Common myeloid progenitor, CD34-positive (primary cell): Measurements from ENCODE around the gene CDC123.
"Not testable (repeated sequence)": the region's sequence is repeated elsewhere in the genome, so short reads cannot be mapped to it uniquely, and the experiment has no call there.

Experiments
- CTCF ChIA-PET: fragments of 350-600 bp; sonication (Branson Sonifier 250); formaldehyde crosslinking; loops from one replicate; lab custom pipeline; 2021; ENCODE audit warnings: antibody characterized with exemption; lab: Charles Lee
- POLR2A ChIA-PET: fragments of 350-600 bp; sonication (Branson Sonifier 250); formaldehyde crosslinking; loops from one replicate; lab custom pipeline; 2021; ENCODE audit warnings: antibody characterized with exemption; lab: Charles Lee
- DNase-seq, 3 donors: peaks; one replicate each; pipeline versions ENCODE4 v3.0.0 to v3.0.0-alpha.2; 2013
- H3K27ac ChIP-seq, 2 experiments: 1 replicate in 1 of 2; 2 replicates in 1 of 2; pipeline ENCODE4 v1.7.0; 2013; ENCODE audit warnings: inconsistent platforms in 2 of 2, low read length in 2 of 2, mild to moderate bottlenecking in 2 of 2, low read depth in 1 of 2, moderate library complexity in 1 of 2; ENCODE audit not compliant: severe bottlenecking in 2 of 2, insufficient read depth in 1 of 2, poor library complexity in 1 of 2
- H3K27me3 ChIP-seq, 5 experiments: replicated peaks in 2 of 5; 1 replicate in 3 of 5; 2 replicates in 2 of 5; pipeline versions ENCODE4 v1.6.1 to v1.7.0; 2013; ENCODE audit warnings: low read length in 4 of 5, mild to moderate bottlenecking in 2 of 5, moderate library complexity in 2 of 5, inconsistent platforms in 1 of 5; ENCODE audit not compliant: insufficient read depth in 5 of 5, control insufficient read depth in 4 of 5
- H3K36me3 ChIP-seq, 4 experiments: 1 replicate in 2 of 4; 2 replicates in 2 of 4; pipeline versions ENCODE4 v1.6.1 to v1.7.0; 2013; ENCODE audit warnings: low read length in 3 of 4, control low read depth in 1 of 4, mild to moderate bottlenecking in 1 of 4; ENCODE audit not compliant: control insufficient read depth in 4 of 4, insufficient read depth in 4 of 4
- H3K4me1 ChIP-seq, 4 experiments: 1 replicate in 3 of 4; 2 replicates in 1 of 4; pipeline versions ENCODE4 v1.6.1 to v1.7.1; 2013; ENCODE audit warnings: low read length in 3 of 4, mild to moderate bottlenecking in 3 of 4, control low read depth in 1 of 4, inconsistent platforms in 1 of 4, moderate library complexity in 1 of 4; ENCODE audit not compliant: control insufficient read depth in 4 of 4, insufficient read depth in 4 of 4; ENCODE audit errors: control extremely low read depth in 1 of 4
- H3K4me3 ChIP-seq, 7 experiments: 1 replicate in 4 of 7; 2 replicates in 3 of 7; pipeline versions ENCODE4 v1.5.1 to v1.7.0; 2013; ENCODE audit warnings: mild to moderate bottlenecking in 7 of 7, low read length in 6 of 7, moderate library complexity in 6 of 7, inconsistent platforms in 2 of 7, low read depth in 2 of 7, control low read depth in 1 of 7; ENCODE audit not compliant: insufficient read depth in 4 of 7, control insufficient read depth in 1 of 7; ENCODE audit errors: extremely low read depth in 1 of 7
- H3K9me3 ChIP-seq, 5 experiments: 1 replicate in 4 of 5; 2 replicates in 1 of 5; pipeline versions ENCODE4 v1.6.1 to v1.7.1; 2013; ENCODE audit warnings: low read length in 4 of 5, mild to moderate bottlenecking in 2 of 5, inconsistent platforms in 1 of 5, low read depth in 1 of 5, moderate library complexity in 1 of 5; ENCODE audit not compliant: control insufficient read depth in 4 of 5, insufficient read depth in 2 of 5; ENCODE audit errors: control extremely low read depth in 1 of 5
- WGBS: methylation state at CpG from one replicate; pipeline ENCODE4 v1.1.5; 2013; ENCODE audit not compliant: insufficient coverage; 5-methylcytosine and 5-hydroxymethylcytosine counted together

Gene CDC123

GRCh38 chr10:12237265-12238220 is 41.6 kb downstream of the CDC123 start:
- Histone ChIP-seq H3K4me1 (peaks cover 2 to 22% (median 20%) of the 10 kb centered on the region in 4 experiments), H3K27me3 (no peaks in the 10 kb centered on the region), H3K4me3 (no peak overlapping the region), H3K9me3 (no peaks in the 10 kb centered on the region), H3K36me3 (peaks cover 16 to 66% (median 48%) of the 10 kb centered on the region in 4 experiments), H3K27ac (peak overlapping the region in 1 of 2 experiments; percentile 49)
- no peak for DNase-seq
- CTCF ChIA-PET: interaction anchor here (1.2 kb wide), 1 partner anchor 23 kb away, joined by 7 read pairs; no protein-coding TSS in a partner anchor
- POLR2A ChIA-PET: no interaction called here
- WGBS: 94% methylated on average over 6 of the region's 13 CpGs

DNA sequence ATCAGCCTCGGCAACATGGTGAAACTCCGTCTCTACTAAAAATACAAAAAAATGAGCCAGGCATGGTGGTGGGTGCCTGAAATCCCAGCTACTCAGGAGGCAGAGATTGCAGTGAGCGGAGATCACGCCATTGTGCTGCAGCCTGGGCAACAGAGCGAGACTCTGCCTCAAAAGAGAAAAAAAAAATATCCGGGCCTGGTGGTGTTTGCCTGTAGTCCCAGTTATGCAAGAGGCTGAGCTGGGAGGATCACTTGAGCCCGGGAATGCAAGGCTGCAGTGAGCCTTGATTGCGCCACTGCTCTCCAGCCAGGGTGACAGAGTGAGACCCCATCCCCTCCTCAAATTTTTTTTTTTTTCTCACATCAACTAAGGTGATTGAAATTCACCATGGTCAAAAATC is 42.8 kb downstream of the CDC123 start:
- 98% methylated on average over 5 of the region's 8 CpGs for WGBS
- peaks cover 2 to 32% (median 31%) of the 10 kb centered on the region in 4 experiments for H3K4me1 ChIP-seq
- no peaks in the 10 kb centered on the region for H3K27me3 ChIP-seq
- H3K4me3 ChIP-seq: no peak overlapping the region
- no peak overlapping the region for H3K27ac ChIP-seq
- CTCF ChIA-PET: interaction anchor here (1.1 to 1.7 kb wide), 3 partner anchors 12 to 23 kb away, joined by 3 read pairs; no protein-coding TSS in a partner anchor
- peaks cover 16 to 59% (median 44%) of the 10 kb centered on the region in 4 experiments for H3K36me3 ChIP-seq
- H3K9me3 ChIP-seq: no peaks in the 10 kb centered on the region
- no peak for DNase-seq
- POLR2A ChIA-PET: interaction anchor here (0.8 kb wide), 1 partner anchor 19 kb away, joined by 5 read pairs; no protein-coding TSS in a partner anchor

DNA sequence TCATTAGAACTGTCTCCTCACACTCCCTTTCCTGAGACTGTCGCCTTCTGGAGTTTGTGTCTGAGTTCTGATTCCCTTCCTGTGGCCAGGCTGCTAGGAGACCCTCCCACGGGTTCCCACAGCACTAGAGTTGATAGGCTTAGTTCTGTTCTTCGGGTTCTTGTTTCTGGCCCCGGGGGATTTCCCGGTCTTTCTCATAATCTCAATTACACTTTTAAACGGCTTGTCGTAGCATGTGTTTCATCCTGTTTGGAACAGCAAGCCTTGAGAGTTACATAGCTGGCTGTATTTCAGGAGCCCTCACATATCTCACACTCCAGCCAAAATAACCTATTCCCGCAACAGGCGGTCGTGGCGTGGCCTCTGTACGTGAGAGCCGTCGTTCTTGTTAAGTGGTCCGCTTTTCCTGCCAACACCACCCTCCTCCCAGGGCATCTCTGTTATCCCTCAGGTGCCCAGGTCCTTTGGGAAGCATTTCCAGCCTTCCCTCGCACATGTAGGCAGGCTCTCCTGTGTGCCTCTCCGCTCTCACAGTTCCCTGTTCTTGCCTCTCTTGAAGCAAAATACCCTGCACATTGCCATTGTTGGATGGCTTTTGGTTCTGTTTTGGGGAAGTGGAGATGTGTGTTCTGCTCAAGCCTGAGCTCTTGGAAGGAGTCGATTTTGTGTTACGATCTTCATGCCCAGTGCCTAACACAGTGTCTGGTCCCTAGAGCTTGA is 46.0 kb downstream of the CDC123 start:
- POLR2A ChIA-PET: no interaction called here
- Histone ChIP-seq H3K4me3 (peak overlapping the region in 1 of 7 experiments; percentile 10), H3K27me3 (no peaks in the 10 kb centered on the region), H3K36me3 (peaks cover 13 to 64% (median 28%) of the 10 kb centered on the region in 4 experiments), H3K4me1 (peaks cover 6 to 46% (median 43%) of the 10 kb centered on the region in 4 experiments), H3K27ac (peak overlapping the region; percentile 42 to 75), H3K9me3 (no peaks in the 10 kb centered on the region)
- CTCF ChIA-PET: interaction anchor here (0.7 to 1.3 kb wide), 6 partner anchors 11 to 111 kb away, joined by 3 to 5 read pairs (median 4); no protein-coding TSS in a partner anchor
- DNase-seq: peak in 2 of 3 donors; percentile 73
- WGBS: 62% methylated on average over 17 of the region's 19 CpGs

GRCh38 chr10:12243864-12244620 is 48.1 kb downstream of the CDC123 start:
- Histone ChIP-seq H3K36me3 (peaks cover 10 to 51% (median 20%) of the 10 kb centered on the region in 4 experiments), H3K4me3 (peak overlapping the region in 1 of 7 experiments; percentile 6), H3K27me3 (no peaks in the 10 kb centered on the region), H3K27ac (peak overlapping the region; percentile 61 to 81), H3K4me1 (peaks cover 6 to 46% (median 43%) of the 10 kb centered on the region in 4 experiments), H3K9me3 (no peaks in the 10 kb centered on the region)
- ChIA-PET CTCF (interaction anchor here (2.0 kb wide), 1 partner anchor 12 kb away, joined by 6 read pairs; no protein-coding TSS in a partner anchor), POLR2A (interaction anchor here (0.6 kb wide), 1 partner anchor 18 kb away, joined by 3 read pairs; no protein-coding TSS in a partner anchor)
- DNase-seq: peak; percentile 73 to 93 (median 91)
- whole genome bisulfite sequencing: 57% methylated on average over 16 of the region's 18 CpGs

DNA sequence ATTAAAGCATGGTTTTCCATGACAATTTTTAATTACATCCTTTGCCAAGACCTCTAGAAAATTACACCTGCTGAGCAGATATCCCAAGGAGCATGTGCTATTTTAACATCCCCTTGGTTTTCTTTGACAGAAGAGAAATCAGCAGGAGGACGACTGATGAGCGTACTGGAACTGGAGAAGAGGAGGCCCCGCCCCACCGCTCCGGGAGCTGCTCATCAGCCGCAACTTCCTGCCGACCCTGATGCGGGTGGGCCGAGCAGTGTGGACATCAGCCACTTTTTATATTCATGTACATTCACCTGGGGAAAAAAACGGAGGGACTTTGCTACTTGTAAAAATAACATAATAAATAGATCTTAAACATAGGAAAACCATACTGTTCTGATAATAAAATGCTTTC is 54.2 kb downstream of the CDC123 start:
- Histone ChIP-seq H3K36me3 (peaks cover 4 to 38% (median 20%) of the 10 kb centered on the region in 4 experiments), H3K4me1 (peaks cover 0 to 2% (median under 1%) of the 10 kb centered on the region in 4 experiments), H3K27ac (no peak overlapping the region), H3K4me3 (no peak overlapping the region), H3K9me3 (no peaks in the 10 kb centered on the region), H3K27me3 (no peaks in the 10 kb centered on the region)
- ChIA-PET CTCF (interaction anchor here (0.6 kb wide), 1 partner anchor 440 kb away, joined by 3 read pairs; no protein-coding TSS in a partner anchor), POLR2A (no interaction called here)
- WGBS: 100% methylated on average over 6 of the region's 10 CpGs
- DNase-seq: no peak

DNA sequence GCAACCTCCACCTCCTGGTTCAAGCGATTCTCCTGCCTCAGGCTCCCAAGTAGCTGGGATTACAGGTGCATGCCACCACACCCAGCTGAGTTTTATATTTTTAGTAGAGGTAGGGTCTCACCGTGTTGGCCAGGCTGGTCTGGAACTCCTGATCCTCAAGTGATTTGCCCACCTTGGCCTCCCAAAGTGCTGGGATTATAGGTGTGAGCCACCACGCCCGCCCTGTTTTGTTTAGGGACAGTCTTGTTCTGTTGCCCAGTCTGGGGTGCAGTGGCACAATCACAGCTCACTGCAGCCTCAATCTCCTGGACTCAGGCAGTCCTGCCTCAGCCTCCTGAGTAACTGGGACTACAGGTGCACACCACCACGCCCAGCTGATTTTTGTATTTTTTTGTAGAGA is 54.7 kb downstream of the CDC123 start:
- peaks cover 4 to 38% (median 18%) of the 10 kb centered on the region in 4 experiments for H3K36me3 ChIP-seq
- H3K27me3 ChIP-seq, H3K4me3 ChIP-seq, DNase-seq, H3K27ac ChIP-seq, H3K4me1 ChIP-seq, H3K9me3 ChIP-seq, POLR2A ChIA-PET: not testable (repeated sequence)
- CTCF ChIA-PET: interaction anchor here (0.7 to 0.8 kb wide), 2 partner anchors 11 to 395 kb away, joined by 3 read pairs; no protein-coding TSS in a partner anchor
- 100% methylated on average over 4 of the region's 5 CpGs for WGBS
